Epithelial cell of proximal tubule (primary cell): ENCODE measurements around the gene DYRK2. TPM values are rescaled to one million over a fixed set of nuclear protein-coding genes. Genes with fewer than 3 reads are reported as not detected.
A peak's percentile ranks its signal among the peaks of the same experiment; 100 is the strongest.

Experiments used
- DNase-seq: peaks from one replicate; pipeline ENCODE4 v3.0.0-alpha.2; 2011; ENCODE audit warnings: low read depth
- H3K4me3 ChIP-seq: 2 replicates; pipeline ENCODE4 v1.5.1; 2011; ENCODE audit warnings: low read depth, mild to moderate bottlenecking, low read length
- total RNA-seq: library from RNA; depleted of rRNA; stranded (reverse); fragments of >200 nt; gene quantifications from 2 replicates; pipeline ENCODE4 v1.2.3, GENCODE V29; 2015
- TF ChIP-seq, protein P1 (sequence below): conservative IDR thresholded peaks from 2 replicates; pipeline ENCODE4 v1.5.1; 2012; ENCODE audit warnings: low read depth, mild to moderate bottlenecking, low read length

The DYRK2 gene
- total RNA-seq, 1 donor from 2014 or later = 29.6 TPM

DNA sequence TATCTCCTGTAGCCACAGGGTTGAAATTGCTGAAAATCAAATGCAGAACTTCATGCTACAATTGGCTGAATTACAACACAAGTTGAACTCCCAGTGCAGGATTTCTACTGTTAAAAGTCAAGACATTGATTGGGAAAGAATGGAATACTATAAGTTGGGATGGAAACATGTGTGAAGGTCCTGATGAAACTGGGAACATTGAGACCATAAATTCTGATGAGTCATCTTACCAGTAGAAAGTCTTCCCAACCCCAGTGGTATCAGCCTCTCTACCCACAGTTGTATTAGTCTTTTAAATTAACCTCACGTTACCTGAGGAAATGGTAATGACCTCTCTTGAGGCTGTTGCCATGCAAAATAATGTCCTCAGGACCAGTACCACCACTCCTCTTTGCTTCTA lies 27.4 kb upstream of the DYRK2 start:
- DNase-seq = no peak
- TF ChIP-seq, protein P1, sequence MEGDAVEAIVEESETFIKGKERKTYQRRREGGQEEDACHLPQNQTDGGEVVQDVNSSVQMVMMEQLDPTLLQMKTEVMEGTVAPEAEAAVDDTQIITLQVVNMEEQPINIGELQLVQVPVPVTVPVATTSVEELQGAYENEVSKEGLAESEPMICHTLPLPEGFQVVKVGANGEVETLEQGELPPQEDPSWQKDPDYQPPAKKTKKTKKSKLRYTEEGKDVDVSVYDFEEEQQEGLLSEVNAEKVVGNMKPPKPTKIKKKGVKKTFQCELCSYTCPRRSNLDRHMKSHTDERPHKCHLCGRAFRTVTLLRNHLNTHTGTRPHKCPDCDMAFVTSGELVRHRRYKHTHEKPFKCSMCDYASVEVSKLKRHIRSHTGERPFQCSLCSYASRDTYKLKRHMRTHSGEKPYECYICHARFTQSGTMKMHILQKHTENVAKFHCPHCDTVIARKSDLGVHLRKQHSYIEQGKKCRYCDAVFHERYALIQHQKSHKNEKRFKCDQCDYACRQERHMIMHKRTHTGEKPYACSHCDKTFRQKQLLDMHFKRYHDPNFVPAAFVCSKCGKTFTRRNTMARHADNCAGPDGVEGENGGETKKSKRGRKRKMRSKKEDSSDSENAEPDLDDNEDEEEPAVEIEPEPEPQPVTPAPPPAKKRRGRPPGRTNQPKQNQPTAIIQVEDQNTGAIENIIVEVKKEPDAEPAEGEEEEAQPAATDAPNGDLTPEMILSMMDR = no peak
- no peak overlapping the region for H3K4me3 ChIP-seq

DNA sequence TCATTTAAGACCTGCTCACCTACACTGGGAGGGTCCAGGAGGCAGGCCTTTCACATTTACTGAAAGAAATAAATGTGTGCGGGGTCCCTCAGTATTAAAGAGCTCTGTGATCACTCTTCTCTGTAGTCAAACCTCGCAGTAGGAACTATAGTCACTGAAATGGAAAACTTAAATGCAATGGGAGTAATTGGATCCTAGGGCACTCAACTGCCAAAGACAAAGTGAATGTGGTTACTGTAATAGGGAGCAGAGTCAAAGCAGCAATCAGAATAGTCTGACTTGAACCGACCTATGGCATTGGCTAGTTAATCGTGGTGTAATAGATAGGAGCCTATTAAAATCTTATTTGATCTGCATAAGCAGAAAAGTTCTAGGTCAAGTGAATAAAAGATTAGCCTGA lies 26.6 kb upstream of the DYRK2 start:
- no peak for DNase-seq
- TF ChIP-seq, protein P1 = no peak

DNA sequence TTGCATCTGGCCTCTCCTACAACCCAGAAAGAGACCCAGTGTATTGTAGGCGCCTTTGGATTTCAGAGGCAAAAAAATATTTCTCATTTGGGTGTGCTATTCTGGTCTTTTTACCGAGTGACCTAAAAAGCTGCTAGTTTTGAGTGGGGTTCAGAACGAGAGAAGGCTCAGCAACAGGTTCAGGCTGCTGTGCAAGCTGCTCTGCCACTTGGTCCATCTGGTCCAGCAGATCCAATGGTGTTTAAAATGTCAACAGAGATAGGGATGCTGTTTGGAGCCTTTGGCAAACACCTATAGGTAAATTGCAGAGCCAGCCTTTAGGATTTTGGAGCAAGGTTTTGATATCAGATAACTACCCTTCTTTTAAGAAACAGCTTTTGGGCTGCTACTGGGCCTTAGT lies 25.3 kb upstream of the DYRK2 start:
- no peak for DNase-seq
- H3K4me3 ChIP-seq = no peak overlapping the region
- TF ChIP-seq, protein P1 = no peak

More for the DNA sequence above, 26.6 kb upstream of the DYRK2 start:
- H3K4me3 ChIP-seq = no peak overlapping the region

DNA sequence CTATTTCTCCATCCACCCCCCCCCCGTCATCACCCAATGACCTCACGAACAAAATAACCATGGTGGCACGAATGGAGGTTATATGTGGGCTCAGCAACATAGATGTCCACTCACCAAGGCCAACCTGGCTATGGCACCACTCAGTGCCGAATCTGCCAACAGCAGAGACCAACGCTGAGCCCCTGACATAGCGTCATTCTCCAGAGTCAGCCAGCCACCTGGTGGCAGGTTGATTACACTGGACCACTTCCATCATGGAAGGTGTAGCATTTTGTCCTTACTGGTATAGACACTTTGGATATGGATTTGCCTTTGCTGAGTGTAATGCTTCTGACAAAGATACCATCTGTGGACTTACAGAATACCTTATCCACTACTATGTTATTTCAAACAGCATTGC lies 24.2 kb upstream of the DYRK2 start:
- H3K4me3 ChIP-seq = no peak overlapping the region
- DNase-seq = no peak
- TF ChIP-seq, protein P1 = peak; percentile 20

DNA sequence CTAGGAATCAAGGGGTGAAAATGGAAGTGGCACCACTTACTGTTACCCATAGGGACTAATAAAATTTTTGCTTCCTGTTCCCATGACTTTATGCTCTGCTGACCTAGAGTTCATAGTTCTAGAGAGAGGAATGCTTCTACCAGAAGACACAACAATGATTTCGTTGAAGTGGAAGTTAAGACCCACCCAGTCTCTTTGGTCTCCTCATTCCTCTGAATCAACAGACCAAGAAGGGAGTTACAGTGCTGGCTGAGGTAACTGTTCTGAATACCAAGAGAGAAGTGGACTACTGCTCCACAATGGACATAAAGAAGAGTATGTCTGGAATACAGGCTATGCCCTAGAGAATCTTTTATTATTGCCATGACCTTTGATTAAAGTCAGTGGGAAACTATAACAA lies 23.5 kb upstream of the DYRK2 start:
- H3K4me3 ChIP-seq = no peak overlapping the region
- TF ChIP-seq, protein P1 = no peak
- DNase-seq = peak; percentile 97

DNA sequence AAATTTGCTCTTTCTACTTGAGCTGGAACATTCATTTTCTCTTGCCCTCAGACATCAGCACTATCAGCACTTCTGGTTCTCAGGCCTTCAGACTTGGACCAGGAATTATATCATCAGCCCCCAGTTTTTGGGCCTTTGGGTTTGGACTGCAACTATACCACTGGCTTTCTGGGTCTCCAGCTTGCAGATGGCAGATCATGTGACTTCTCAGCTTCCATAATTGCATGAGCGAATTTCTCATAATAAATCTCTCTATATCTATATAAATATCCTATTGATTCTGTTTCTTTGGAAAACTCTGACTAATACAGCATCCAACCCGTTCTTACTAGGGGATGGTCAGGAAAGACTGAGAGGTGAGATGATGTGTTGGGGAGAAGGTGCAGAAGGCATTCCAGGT lies 22.4 kb upstream of the DYRK2 start:
- no peak for DNase-seq

More for the DNA sequence above, 22.4 kb upstream of the DYRK2 start:
- H3K4me3 ChIP-seq = no peak overlapping the region
- TF ChIP-seq, protein P1 = no peak
